K562 (cell line): ENCODE measurements around the gene LRP10. TPM values are rescaled to one million over a fixed set of nuclear protein-coding genes. Genes with fewer than 3 reads are reported as not detected.

Experiments
- CEBPZ ChIP-seq: fragments of 150-350 bp; IDR thresholded peaks from 2 replicates; pipeline ENCODE4 v1.6.1; 2014; ENCODE audit warnings: low read depth, mild to moderate bottlenecking, low read length, borderline replicate concordance
- CREB3 ChIP-seq: fragments of 450-650 bp; conservative IDR thresholded peaks from 2 replicates; pipeline ENCODE4 v1.6.1; 2016; ENCODE audit warnings: missing genetic modification characterization, low read depth, mild to moderate bottlenecking, missing compliant biosample characterization, moderate library complexity
- FOXJ3 ChIP-seq: sonication (generic); formaldehyde crosslinking; IDR thresholded peaks from 2 replicates; pipeline ENCODE4 v1.4.0; 2020; ENCODE audit warnings: mild to moderate bottlenecking, missing genetic modification reagents
- GTF2E2 ChIP-seq: fragments of 200-800 bp; sonication (Bioruptor generic); IDR thresholded peaks from 2 replicates; pipeline ENCODE4 v1.6.1; 2016; ENCODE audit warnings: missing genetic modification characterization, missing compliant biosample characterization
- KAT8 ChIP-seq: fragments of 450-650 bp; IDR thresholded peaks from 2 replicates; pipeline ENCODE4 v1.6.1; 2016; ENCODE audit warnings: low read depth, mild to moderate bottlenecking
- MAFG ChIP-seq: fragments of 450-650 bp; conservative IDR thresholded peaks from 2 replicates; pipeline ENCODE4 v1.6.1; 2016; ENCODE audit warnings: missing genetic modification characterization, missing compliant biosample characterization
- MTA3 ChIP-seq: fragments of 450-650 bp; formaldehyde crosslinking; IDR thresholded peaks from 2 replicates; pipeline ENCODE4 v1.6.1; 2017; ENCODE audit warnings: mild to moderate bottlenecking, borderline replicate concordance
- PHF21A ChIP-seq: fragments of 450-650 bp; IDR thresholded peaks from 2 replicates; pipeline ENCODE4 v1.6.1; 2017; ENCODE audit warnings: low read depth, borderline replicate concordance
- RBM15 ChIP-seq: fragments of 200-400 bp; formaldehyde crosslinking; IDR thresholded peaks from 2 replicates; pipeline ENCODE4 v1.6.1; 2018; ENCODE audit warnings: mild to moderate bottlenecking, low read length, moderate library complexity; ENCODE audit not compliant: insufficient read depth
- SMC3 ChIP-seq: conservative IDR thresholded peaks from 2 replicates; pipeline ENCODE4 v1.6.1; 2011; ENCODE audit warnings: low read depth, low read length, improper control_type of control experiment; ENCODE audit not compliant: insufficient read depth
- STAT6 ChIP-seq: sonication (generic); formaldehyde crosslinking; IDR thresholded peaks from 2 replicates; pipeline ENCODE4 v1.8.1; 2023; ENCODE audit warnings: mild to moderate bottlenecking, missing genetic modification reagents
- SUPT5H ChIP-seq: fragments of 450-650 bp; IDR thresholded peaks from 2 replicates; pipeline ENCODE4 v1.6.1; 2016
- TAF15 ChIP-seq: fragments of 200-400 bp; formaldehyde crosslinking; IDR thresholded peaks from 2 replicates; pipeline ENCODE4 v1.6.1; 2017; ENCODE audit warnings: mild to moderate bottlenecking, low read depth, low read length, moderate library complexity
- XRCC4 ChIP-seq: IDR thresholded peaks from one replicate; pipeline ENCODE4 v1.6.1; 2011; ENCODE audit not compliant: insufficient read depth, insufficient read length; ENCODE audit errors: extremely low read depth
- ZBTB26 ChIP-seq: fragments of 450-650 bp; formaldehyde crosslinking; IDR thresholded peaks from 2 replicates; pipeline ENCODE4 v1.4.0; 2022; ENCODE audit warnings: missing genetic modification characterization
- ZNF140 ChIP-seq: fragments of 250-450 bp; sonication (Bioruptor Pico); IDR thresholded peaks from 2 replicates; pipeline ENCODE4 v1.8.0; 2021; ENCODE audit warnings: moderate library complexity, mild to moderate bottlenecking, inconsistent platforms
- ZNF41 ChIP-seq: fragments of 250-450 bp; sonication (Bioruptor Pico); conservative IDR thresholded peaks from 2 replicates; pipeline ENCODE4 v1.4.0; 2020; ENCODE audit warnings: mild to moderate bottlenecking
- polyA plus RNA-seq, 8 experiments: library from polyadenylated mRNA; depleted of rRNA in 4 of 8; stranded (reverse) in 5 of 8; unstranded in 3 of 8; fragments of >200 nt; fragmentation: Nextera tagmentation in 2 of 8; fragmentation: Illumina TruSeq in 1 of 8; extraction: Ambion mirVana in 2 of 8; extraction: Trizol in 1 of 8; gene quantifications; 2 replicates each; pipeline versions ENCODE4 v1.2.1 to v1.2.3, GENCODE V29; 2011 to 2014; ENCODE audit warnings: inconsistent platforms in 1 of 8, missing spikeins in 1 of 8
- total RNA-seq, 7 experiments: library from RNA; depleted of rRNA in 6 of 7; stranded (reverse); fragments of >200 nt in 6 of 7; fragmentation: Illumina TruSeq in 2 of 7; extraction: Trizol in 2 of 7; gene quantifications; 2 replicates each; pipeline versions ENCODE4 v1.2.1 to v1.2.3, GENCODE V29; 2011 to 2021; ENCODE audit warnings: low replicate concordance in 1 of 7
- TF ChIP-seq, protein P1 (sequence below): fragments of 450-650 bp; formaldehyde crosslinking; IDR thresholded peaks from 2 replicates; pipeline ENCODE4 v1.4.0; 2022; ENCODE audit warnings: missing genetic modification characterization

Gene LRP10
- total and polyA plus RNA-seq, 9 of the 15 experiments (the other 6 are each of a cell fraction or from before 2014, with no cell fraction given), result 1.3 to 45.5 (median 10.9) TPM

DNA sequence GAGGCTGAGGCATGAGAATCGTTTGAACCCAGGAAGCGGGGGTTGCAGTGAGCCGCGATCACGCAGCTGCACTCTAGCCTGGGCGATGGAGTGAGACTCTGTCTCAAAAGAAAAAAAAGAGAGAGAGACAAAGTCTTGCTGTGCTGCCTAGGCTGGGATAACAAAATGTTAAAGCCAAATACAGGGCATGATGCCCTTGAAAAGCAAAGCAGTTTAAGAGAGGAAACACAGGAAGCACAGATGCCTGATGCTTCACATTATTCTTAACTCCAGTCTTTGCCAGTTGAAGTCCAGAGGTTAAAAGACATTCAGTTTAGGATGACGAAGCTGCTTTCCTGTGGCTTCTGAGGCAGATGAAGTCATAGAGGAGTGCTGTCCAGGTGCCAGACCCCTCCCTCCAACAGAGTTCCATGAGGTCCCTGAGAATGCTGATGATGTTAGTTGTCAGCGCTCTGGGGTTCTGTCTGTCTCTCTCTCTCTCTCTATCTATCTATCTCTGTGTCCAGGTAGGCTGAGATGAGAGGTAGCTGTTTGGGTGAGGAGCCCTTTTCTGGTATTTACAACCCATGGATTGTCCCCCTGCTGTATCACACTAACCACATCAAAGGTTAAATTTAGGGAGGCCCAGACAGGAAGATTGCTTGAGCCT, 46.7 kb upstream of the LRP10 start (continued):
- TF ChIP-seq, protein P1, sequence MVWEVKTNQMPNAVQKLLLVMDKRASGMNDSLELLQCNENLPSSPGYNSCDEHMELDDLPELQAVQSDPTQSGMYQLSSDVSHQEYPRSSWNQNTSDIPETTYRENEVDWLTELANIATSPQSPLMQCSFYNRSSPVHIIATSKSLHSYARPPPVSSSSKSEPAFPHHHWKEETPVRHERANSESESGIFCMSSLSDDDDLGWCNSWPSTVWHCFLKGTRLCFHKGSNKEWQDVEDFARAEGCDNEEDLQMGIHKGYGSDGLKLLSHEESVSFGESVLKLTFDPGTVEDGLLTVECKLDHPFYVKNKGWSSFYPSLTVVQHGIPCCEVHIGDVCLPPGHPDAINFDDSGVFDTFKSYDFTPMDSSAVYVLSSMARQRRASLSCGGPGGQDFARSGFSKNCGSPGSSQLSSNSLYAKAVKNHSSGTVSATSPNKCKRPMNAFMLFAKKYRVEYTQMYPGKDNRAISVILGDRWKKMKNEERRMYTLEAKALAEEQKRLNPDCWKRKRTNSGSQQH (CRISPR knock-in tag), result no peak
- no peak for TF ChIP-seq FOXJ3 (CRISPR knock-in tag)
- no peak for TF ChIP-seq TAF15
- TF ChIP-seq MAFG (tag), result peak; percentile 76
- no peak for TF ChIP-seq SMC3
- TF ChIP-seq ZBTB26 (CRISPR knock-in tag), result no peak
- TF ChIP-seq CREB3 (tag), result no peak
- TF ChIP-seq PHF21A, result no peak
- TF ChIP-seq ZNF41 (CRISPR knock-in tag), result no peak
- TF ChIP-seq RBM15, result no peak
- TF ChIP-seq SUPT5H, result no peak
- TF ChIP-seq XRCC4, result no peak
- TF ChIP-seq MTA3, result 0 out of 2 replicates have a peak, but pooled peaks have one; percentile 65
- TF ChIP-seq ZNF140 (CRISPR knock-in tag), result no peak
- TF ChIP-seq GTF2E2 (tag), result no peak
- TF ChIP-seq STAT6 (CRISPR knock-in tag), result no peak; the same call in 1 of the 2 replicates
- no peak for TF ChIP-seq CEBPZ
- TF ChIP-seq KAT8, result no peak
